Spleen (tissue), 7 donors: ENCODE results near the gene RHBDL3.

Experiments
- POLR2A ChIP-seq, 3 donors: fragments of 450-650 bp; IDR thresholded peaks; one replicate each; pipeline ENCODE4 v1.5.1; 2017; ENCODE audit warnings: antibody characterized with exemption in 3 of 3, mild to moderate bottlenecking in 1 of 3
- TF ChIP-seq, protein P1 (sequence below), 11 experiments: fragments of 200-600 bp in 7 of 11; fragments of 450-650 bp in 4 of 11; sonication (generic) in 4 of 11; IDR thresholded peaks in 8 of 11; conservative IDR thresholded peaks in 3 of 11; 1 replicate in 7 of 11; 2 replicates in 4 of 11; pipeline versions ENCODE4 v1.4.0 to v1.8.0; 2016 to 2021; ENCODE audit warnings: antibody characterized with exemption in 11 of 11, inconsistent platforms in 4 of 11, mild to moderate bottlenecking in 1 of 11
- donor health status: DM: no; HTN: no; CAD: no; lungs with moderate emphysema.
- donor health status: DM: no; HTN: no; CAD: no.
- donor health status: DM: no; HTN: no; CAD: no.

GRCh38 chr17:32249475-32249874 is 16.2 kb upstream of the RHBDL3 start:
- TF ChIP-seq, protein P1, sequence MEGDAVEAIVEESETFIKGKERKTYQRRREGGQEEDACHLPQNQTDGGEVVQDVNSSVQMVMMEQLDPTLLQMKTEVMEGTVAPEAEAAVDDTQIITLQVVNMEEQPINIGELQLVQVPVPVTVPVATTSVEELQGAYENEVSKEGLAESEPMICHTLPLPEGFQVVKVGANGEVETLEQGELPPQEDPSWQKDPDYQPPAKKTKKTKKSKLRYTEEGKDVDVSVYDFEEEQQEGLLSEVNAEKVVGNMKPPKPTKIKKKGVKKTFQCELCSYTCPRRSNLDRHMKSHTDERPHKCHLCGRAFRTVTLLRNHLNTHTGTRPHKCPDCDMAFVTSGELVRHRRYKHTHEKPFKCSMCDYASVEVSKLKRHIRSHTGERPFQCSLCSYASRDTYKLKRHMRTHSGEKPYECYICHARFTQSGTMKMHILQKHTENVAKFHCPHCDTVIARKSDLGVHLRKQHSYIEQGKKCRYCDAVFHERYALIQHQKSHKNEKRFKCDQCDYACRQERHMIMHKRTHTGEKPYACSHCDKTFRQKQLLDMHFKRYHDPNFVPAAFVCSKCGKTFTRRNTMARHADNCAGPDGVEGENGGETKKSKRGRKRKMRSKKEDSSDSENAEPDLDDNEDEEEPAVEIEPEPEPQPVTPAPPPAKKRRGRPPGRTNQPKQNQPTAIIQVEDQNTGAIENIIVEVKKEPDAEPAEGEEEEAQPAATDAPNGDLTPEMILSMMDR (IDR thresholded peaks at IDR 0.05 in 8 of 11, conservative IDR thresholded peaks at IDR 0.05 in 3 of 11), result no peak
- TF ChIP-seq POLR2A (IDR thresholded peaks at IDR 0.05), result no peak
